IMR-90 (cell line): ENCODE data around the gene CACNG7. TPM values are rescaled to one million over a fixed set of nuclear protein-coding genes. Genes with fewer than 3 reads are reported as not detected.
A peak's percentile ranks its signal among the peaks of the same experiment; 100 is the strongest.

ENCODE experiments used
- ATAC-seq: fragments of 200-7000 bp; cut with Tn5 transposase; 2 replicates; pipeline ENCODE4 v1.9.1; 2020; ENCODE audit warnings: low read depth, mild to moderate bottlenecking, moderate library complexity
- BruUV-seq: library from RNA; stranded (reverse); fragments of 400-500 nt; replicated peaks from 2 replicates; lab custom pipeline; 2021; lab: Mats Ljungman, UMichigan
- CTCF ChIA-PET: fragments of 300-600 bp; formaldehyde crosslinking; extraction: SDS; loops from one replicate; lab custom pipeline; 2021; ENCODE audit warnings: antibody characterized with exemption; lab: Yijun Ruan, JAX
- POLR2A ChIA-PET: fragments of 300-600 bp; sonication (Branson Sonifier 250); formaldehyde crosslinking; loops from one replicate; lab custom pipeline; 2022; ENCODE audit warnings: antibody characterized with exemption; ENCODE audit not compliant: unreplicated experiment; lab: Charles Lee
- DNase-seq: peaks from one replicate; pipeline ENCODE4 v3.0.0; 2013
- H2AFZ ChIP-seq: replicated peaks from 2 replicates; pipeline ENCODE3; 2013; ENCODE audit warnings: low read length, mild to moderate bottlenecking; ENCODE audit not compliant: poor library complexity
- H2AK5ac ChIP-seq: 2 replicates; pipeline ENCODE4 v1.6.1; 2013; ENCODE audit warnings: low read depth, low read length, inconsistent platforms
- H2AK9ac ChIP-seq: replicated peaks from 2 replicates; pipeline ENCODE3; 2013; ENCODE audit warnings: mild to moderate bottlenecking, low read depth, low read length, moderate library complexity; ENCODE audit not compliant: poor library complexity
- H2BK120ac ChIP-seq: 2 replicates; pipeline ENCODE4 v1.6.1; 2013; ENCODE audit warnings: low read depth, low read length, inconsistent platforms
- H2BK15ac ChIP-seq: 3 replicates; pipeline ENCODE4 v1.6.1; 2013; ENCODE audit warnings: low read depth, low read length, inconsistent platforms
- H2BK20ac ChIP-seq: 2 replicates; pipeline ENCODE4 v1.6.1; 2013; ENCODE audit warnings: low read depth, mild to moderate bottlenecking, inconsistent platforms, low read length, moderate library complexity
- H2BK5ac ChIP-seq: 2 replicates; pipeline ENCODE4 v1.6.1; 2013; ENCODE audit warnings: mild to moderate bottlenecking, low read depth, low read length, inconsistent platforms; ENCODE audit not compliant: poor library complexity, severe bottlenecking
- H3K14ac ChIP-seq: replicated peaks from 2 replicates; pipeline ENCODE4 v1.6.1; 2013; ENCODE audit warnings: low read depth, low read length, inconsistent platforms
- H3K18ac ChIP-seq: 2 replicates; pipeline ENCODE4 v1.6.1; 2013; ENCODE audit warnings: low read depth, low read length, control low read depth
- H3K23ac ChIP-seq: 2 replicates; pipeline ENCODE4 v1.6.1; 2013; ENCODE audit warnings: low read depth, low read length, inconsistent platforms
- H3K27ac ChIP-seq: 2 replicates; pipeline ENCODE4 v1.5.1; 2013; ENCODE audit warnings: mild to moderate bottlenecking, control low read depth, low read length; ENCODE audit not compliant: insufficient read depth
- H3K27me3 ChIP-seq: 2 replicates; pipeline ENCODE4 v1.6.1; 2013; ENCODE audit warnings: low read length; ENCODE audit not compliant: control insufficient read depth, insufficient read depth
- H3K36me3 ChIP-seq: 2 replicates; pipeline ENCODE4 v1.6.1; 2013; ENCODE audit warnings: low read length, mixed read lengths; ENCODE audit not compliant: control insufficient read depth, insufficient read depth
- H3K4ac ChIP-seq: 2 replicates; pipeline ENCODE4 v1.6.1; 2013; ENCODE audit warnings: low read depth, low read length, inconsistent platforms
- H3K4me1 ChIP-seq: 2 replicates; pipeline ENCODE4 v1.6.1; 2013; ENCODE audit warnings: low read length, mixed read lengths; ENCODE audit not compliant: control insufficient read depth, insufficient read depth
- H3K4me2 ChIP-seq: 2 replicates; pipeline ENCODE4 v1.6.1; 2013; ENCODE audit warnings: low read depth, mild to moderate bottlenecking, control low read depth, low read length, moderate library complexity
- H3K4me3 ChIP-seq: 2 replicates; pipeline ENCODE4 v1.5.1; 2013; ENCODE audit warnings: low read depth, mild to moderate bottlenecking, control low read depth, low read length, moderate library complexity; ENCODE audit not compliant: insufficient read depth
- H3K56ac ChIP-seq: 2 replicates; pipeline ENCODE4 v1.6.1; 2013; ENCODE audit warnings: low read length, inconsistent platforms; ENCODE audit not compliant: insufficient read depth; ENCODE audit errors: extremely low read depth
- H3K79me1 ChIP-seq, 2 experiments: 2 replicates each; pipeline ENCODE4 v1.6.1; 2013; ENCODE audit warnings: low read length in 2 of 2, inconsistent platforms in 1 of 2, low read depth in 1 of 2
- H3K9ac ChIP-seq: 2 replicates; pipeline ENCODE4 v1.6.1; 2013; ENCODE audit warnings: low read depth, low read length, control low read depth
- H3K9me1 ChIP-seq: 2 replicates; pipeline ENCODE4 v1.6.1; 2013; ENCODE audit warnings: low read length, inconsistent platforms; ENCODE audit not compliant: insufficient read depth
- H3K9me3 ChIP-seq: 2 replicates; pipeline ENCODE4 v1.6.1; 2013; ENCODE audit warnings: low read length; ENCODE audit not compliant: control insufficient read depth, insufficient read depth
- H4K20me1 ChIP-seq: 2 replicates; pipeline ENCODE4 v1.6.1; 2013; ENCODE audit warnings: low read length, inconsistent platforms; ENCODE audit not compliant: insufficient read depth
- H4K5ac ChIP-seq: 2 replicates; pipeline ENCODE4 v1.6.1; 2013; ENCODE audit warnings: mild to moderate bottlenecking, low read depth, low read length, control low read depth
- H4K8ac ChIP-seq, 2 experiments: 2 replicates each; pipeline ENCODE4 v1.6.1; 2013; ENCODE audit warnings: low read depth in 2 of 2, low read length in 2 of 2, control low read depth in 1 of 2, inconsistent platforms in 1 of 2
- H4K91ac ChIP-seq: 2 replicates; pipeline ENCODE4 v1.6.1; 2013; ENCODE audit warnings: low read depth, low read length, inconsistent platforms; ENCODE audit not compliant: insufficient read depth
- BHLHE40 ChIP-seq: fragments of 150-350 bp; IDR thresholded peaks from 2 replicates; pipeline ENCODE4 v1.6.1; 2016; ENCODE audit warnings: mild to moderate bottlenecking, low read depth, low read length
- CEBPB ChIP-seq: IDR thresholded peaks from 2 replicates; pipeline ENCODE4 v1.6.1; 2012; ENCODE audit warnings: low read depth, low read length, improper control_type of control experiment
- CHD1 ChIP-seq: IDR thresholded peaks from 2 replicates; pipeline ENCODE4 v1.6.1; 2012; ENCODE audit warnings: low read depth, low read length, improper control_type of control experiment
- FOS ChIP-seq: fragments of 150-350 bp; IDR thresholded peaks from 2 replicates; pipeline ENCODE4 v1.6.1; 2016; ENCODE audit warnings: low read depth, low read length
- MAFK ChIP-seq: IDR thresholded peaks from 2 replicates; pipeline ENCODE4 v1.6.1; 2012; ENCODE audit warnings: low read depth, low read length, improper control_type of control experiment
- MAZ ChIP-seq: IDR thresholded peaks from 2 replicates; pipeline ENCODE4 v1.6.1; 2012; ENCODE audit warnings: low read depth, mild to moderate bottlenecking, low read length, improper control_type of control experiment, moderate library complexity, borderline replicate concordance
- MXI1 ChIP-seq: IDR thresholded peaks from 2 replicates; pipeline ENCODE4 v1.6.1; 2012; ENCODE audit warnings: low read depth, mild to moderate bottlenecking, low read length, moderate library complexity, borderline replicate concordance
- NFE2L2 ChIP-seq: fragments of 150-350 bp; IDR thresholded peaks from 2 replicates; pipeline ENCODE4 v1.6.1; 2016; ENCODE audit warnings: low read depth, mild to moderate bottlenecking, low read length
- POLR2A ChIP-seq: IDR thresholded peaks from 2 replicates; pipeline ENCODE4 v1.6.1; 2012; ENCODE audit warnings: mild to moderate bottlenecking, low read depth, low read length
- RAD21 ChIP-seq: IDR thresholded peaks from 2 replicates; pipeline ENCODE4 v1.6.1; 2012; ENCODE audit warnings: low read length, improper control_type of control experiment
- RCOR1 ChIP-seq: IDR thresholded peaks from 2 replicates; pipeline ENCODE4 v1.6.1; 2012; ENCODE audit warnings: mild to moderate bottlenecking, low read length, improper control_type of control experiment; ENCODE audit not compliant: insufficient replicate concordance
- RFX5 ChIP-seq: IDR thresholded peaks from 2 replicates; pipeline ENCODE4 v1.8.0; 2012; ENCODE audit warnings: low read depth, mild to moderate bottlenecking, low read length, moderate library complexity
- SMC3 ChIP-seq: fragments of 150-350 bp; IDR thresholded peaks from 2 replicates; pipeline ENCODE4 v1.6.1; 2016; ENCODE audit warnings: low read depth, mild to moderate bottlenecking, antibody characterized with exemption, low read length, moderate library complexity
- WGBS, 2 experiments: methylation state at CpG; one replicate each; pipeline versions ENCODE4 v1.1.5 to v1.1.7; 2013; ENCODE audit warnings: missing lambda C conversion rate in 2 of 2; ENCODE audit not compliant: insufficient read length in 1 of 2; ENCODE audit errors: extremely low coverage in 2 of 2; 5-methylcytosine and 5-hydroxymethylcytosine counted together
- dilution Hi-C: fragments of 300-500 bp; cut with HindIII; formaldehyde crosslinking; loops from one replicate; pipeline ENCODE4 v1.14.3; 2018; ENCODE audit warnings: low sequenced_read_pairs; ENCODE audit not compliant: unreplicated experiment
- in situ Hi-C: fragments of 300-500 bp; cut with MboI; formaldehyde crosslinking; loops from 3 replicates; pipeline ENCODE4 v1.14.3; 2019; ENCODE audit warnings: low sequenced_read_pairs, inconsistent platforms, mixed read lengths
- intact Hi-C: fragments of 100-400 bp; cut with micrococcal nuclease; formaldehyde crosslinking; loops from 2 replicates; pipeline ENCODE4 v1.10.0; 2022
- polyA plus RNA-seq, 3 experiments: library from polyadenylated mRNA; depleted of rRNA; stranded (reverse); fragments of >200 nt; gene quantifications; 2 replicates each; pipeline ENCODE4 v1.2.3, GENCODE V29; 2012; ENCODE audit warnings: low replicate concordance in 1 of 3
- total RNA-seq: library from RNA; depleted of rRNA; stranded (reverse); fragments of >200 nt; gene quantifications from 2 replicates; pipeline ENCODE4 v1.2.3, GENCODE V29; 2012
- TF ChIP-seq, protein P1 (sequence below): fragments of 150-350 bp; IDR thresholded peaks from 2 replicates; pipeline ENCODE4 v1.6.1; 2017; ENCODE audit warnings: mild to moderate bottlenecking, antibody characterized with exemption, low read length, low read depth
- TF ChIP-seq, protein P2 (sequence below): conservative IDR thresholded peaks from 2 replicates; pipeline ENCODE4 v1.5.1; 2012; ENCODE audit warnings: mild to moderate bottlenecking, low read depth, low read length, improper control_type of control experiment
- TF ChIP-seq, protein P3 (sequence below): fragments of 150-350 bp; IDR thresholded peaks from 2 replicates; pipeline ENCODE4 v1.6.1; 2016; ENCODE audit warnings: low read depth, mild to moderate bottlenecking, low read length, moderate library complexity, borderline replicate concordance

Gene CACNG7
- total and polyA plus RNA-seq, 2 of the 4 experiments (the other 2 are of a cell fraction), result 0.36 to 6.7 TPM

DNA sequence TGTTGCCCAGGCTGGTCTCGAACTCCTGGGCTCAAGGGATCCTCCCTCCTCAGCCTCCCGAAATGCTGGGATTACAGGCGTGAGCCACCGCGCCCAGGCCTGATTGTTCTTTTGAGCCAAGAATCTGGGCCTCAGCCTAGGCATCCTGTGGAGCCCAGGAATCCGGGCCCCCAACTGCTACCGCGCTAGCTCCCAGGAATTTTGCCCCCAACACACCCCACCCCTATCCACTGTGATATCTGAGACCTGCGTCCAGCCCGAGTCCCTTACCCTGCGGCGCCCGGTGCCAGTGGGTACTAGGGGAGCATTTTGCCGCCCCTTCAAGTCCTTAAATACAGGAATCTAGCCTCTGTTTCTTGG lies 42.2 kb upstream of the CACNG7 start:
- Histone ChIP-seq H3K36me3 (peaks cover 10% of the 10 kb centered on the region), H3K4ac (peak overlapping the region; percentile 66), H4K5ac (peak overlapping the region; percentile 21), H3K4me2 (peak overlapping the region; percentile 80), H3K14ac (peak overlapping the region; percentile 65; the same call in 1 of the 2 replicates), H3K27ac (peak overlapping the region; percentile 72), H3K23ac (peak overlapping the region; percentile 48), H2AK5ac (peak overlapping the region; percentile 82), H2BK120ac (peak overlapping the region; percentile 49; the same call in 1 of the 2 replicates), H3K9me1 (peaks cover 6% of the 10 kb centered on the region; the same call in 1 of the 2 replicates), H4K20me1 (peaks cover 15% of the 10 kb centered on the region), H3K9ac (peak overlapping the region; percentile 68), H3K27me3 (no peaks in the 10 kb centered on the region), H3K9me3 (no peaks in the 10 kb centered on the region), H4K8ac (peak overlapping the region; percentile 75 to 81), H2BK20ac (0 out of 2 replicates have a peak overlapping the region, but pooled peaks have one; percentile 28), H3K56ac (0 out of 2 replicates have a peak overlapping the region, but pooled peaks have one; percentile 35), H2BK5ac (peak overlapping the region; percentile 58), H2BK15ac (peak overlapping the region; percentile 52; the same call in 1 of the 3 replicates), H2AK9ac (peak overlapping the region; percentile 95), H3K4me1 (peaks cover 7% of the 10 kb centered on the region), H3K18ac (no peak overlapping the region; the same call in 1 of the 2 replicates), H3K4me3 (peak overlapping the region; percentile 60), H4K91ac (no peak overlapping the region; the same call in none of the 2 replicates), H3K79me1 (peaks cover 0 to 34% of the 10 kb centered on the region in 2 experiments; a peak in 2 of 4 replicates), H2AFZ (peak overlapping the region; percentile 91)
- ChIA-PET POLR2A (no interaction called here), CTCF (no interaction called here)
- dilution Hi-C loops, result no loop called here
- TF ChIP-seq RAD21 (no peak), FOS (no peak), RCOR1 (no peak), CHD1 (no peak), SMC3 (no peak), BHLHE40 (no peak), MXI1 (no peak), MAZ (no peak), NFE2L2 (no peak), POLR2A (no peak), MAFK (no peak), RFX5 (no peak), CEBPB (no peak)
- TF ChIP-seq, protein P1, sequence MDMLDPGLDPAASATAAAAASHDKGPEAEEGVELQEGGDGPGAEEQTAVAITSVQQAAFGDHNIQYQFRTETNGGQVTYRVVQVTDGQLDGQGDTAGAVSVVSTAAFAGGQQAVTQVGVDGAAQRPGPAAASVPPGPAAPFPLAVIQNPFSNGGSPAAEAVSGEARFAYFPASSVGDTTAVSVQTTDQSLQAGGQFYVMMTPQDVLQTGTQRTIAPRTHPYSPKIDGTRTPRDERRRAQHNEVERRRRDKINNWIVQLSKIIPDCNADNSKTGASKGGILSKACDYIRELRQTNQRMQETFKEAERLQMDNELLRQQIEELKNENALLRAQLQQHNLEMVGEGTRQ, result no peak
- TF ChIP-seq, protein P2, sequence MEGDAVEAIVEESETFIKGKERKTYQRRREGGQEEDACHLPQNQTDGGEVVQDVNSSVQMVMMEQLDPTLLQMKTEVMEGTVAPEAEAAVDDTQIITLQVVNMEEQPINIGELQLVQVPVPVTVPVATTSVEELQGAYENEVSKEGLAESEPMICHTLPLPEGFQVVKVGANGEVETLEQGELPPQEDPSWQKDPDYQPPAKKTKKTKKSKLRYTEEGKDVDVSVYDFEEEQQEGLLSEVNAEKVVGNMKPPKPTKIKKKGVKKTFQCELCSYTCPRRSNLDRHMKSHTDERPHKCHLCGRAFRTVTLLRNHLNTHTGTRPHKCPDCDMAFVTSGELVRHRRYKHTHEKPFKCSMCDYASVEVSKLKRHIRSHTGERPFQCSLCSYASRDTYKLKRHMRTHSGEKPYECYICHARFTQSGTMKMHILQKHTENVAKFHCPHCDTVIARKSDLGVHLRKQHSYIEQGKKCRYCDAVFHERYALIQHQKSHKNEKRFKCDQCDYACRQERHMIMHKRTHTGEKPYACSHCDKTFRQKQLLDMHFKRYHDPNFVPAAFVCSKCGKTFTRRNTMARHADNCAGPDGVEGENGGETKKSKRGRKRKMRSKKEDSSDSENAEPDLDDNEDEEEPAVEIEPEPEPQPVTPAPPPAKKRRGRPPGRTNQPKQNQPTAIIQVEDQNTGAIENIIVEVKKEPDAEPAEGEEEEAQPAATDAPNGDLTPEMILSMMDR, result no peak
- TF ChIP-seq, protein P3, sequence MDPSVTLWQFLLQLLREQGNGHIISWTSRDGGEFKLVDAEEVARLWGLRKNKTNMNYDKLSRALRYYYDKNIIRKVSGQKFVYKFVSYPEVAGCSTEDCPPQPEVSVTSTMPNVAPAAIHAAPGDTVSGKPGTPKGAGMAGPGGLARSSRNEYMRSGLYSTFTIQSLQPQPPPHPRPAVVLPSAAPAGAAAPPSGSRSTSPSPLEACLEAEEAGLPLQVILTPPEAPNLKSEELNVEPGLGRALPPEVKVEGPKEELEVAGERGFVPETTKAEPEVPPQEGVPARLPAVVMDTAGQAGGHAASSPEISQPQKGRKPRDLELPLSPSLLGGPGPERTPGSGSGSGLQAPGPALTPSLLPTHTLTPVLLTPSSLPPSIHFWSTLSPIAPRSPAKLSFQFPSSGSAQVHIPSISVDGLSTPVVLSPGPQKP, result no peak
- 54% methylated on average over 3 of the region's 14 CpGs; no CpG with 5 or more reads in 1 of the 2 experiments for WGBS, 2 experiments
- DNase-seq (no peak), ATAC-seq (no peak)
- BruUV-seq, result no TSS peak
- intact Hi-C loops, result loop anchor here (1.0 to 10.0 kb wide), 2 partner anchors 25 to 238 kb away; partner anchors contain the start of genes NDUFA3 and OSCAR
- in situ Hi-C loops, result no loop called here
